ENCODE results near the gene TMEFF1. TPM values are rescaled to one million over a fixed set of nuclear protein-coding genes. Genes with fewer than 3 reads are reported as not detected.
"Not testable (repeated sequence)": the region's sequence is repeated elsewhere in the genome, so short reads cannot be mapped to it uniquely, and the experiment has no call there.

Gene TMEFF1
- total and polyA plus RNA-seq, 10 of the 15 experiments (the other 5 are each of a cell fraction or from before 2014, with no cell fraction given), result 0.03 to 0.55 (median 0.11) TPM; not detected in 3

GRCh38 chr9:100507350-100507749, 34.4 kb downstream of the TMEFF1 start:
- H3K36me3 ChIP-seq (ENCODE audit: control insufficient read depth in 2 of 2, insufficient read depth in 2 of 2, low read length in 1 of 2); BruUV-seq (replicated peaks); SMC1A ChIA-PET (ENCODE audit: uncharacterized antibody, unreplicated experiment); H3K27me3 ChIP-seq (replicated peaks in 1 of 2; ENCODE audit: control insufficient read depth in 2 of 2, insufficient read depth in 2 of 2, low read length in 1 of 2); H3K27ac ChIP-seq (ENCODE audit: control insufficient read depth, insufficient read depth); H3K9ac ChIP-seq (ENCODE audit: control insufficient read depth, insufficient read depth, low read length); DNase-seq (ENCODE audit: low read depth, low spot score); H3K4me2 ChIP-seq (ENCODE audit: control insufficient read depth, insufficient read depth); ATAC-seq; RAD21 ChIA-PET (ENCODE audit: unreplicated experiment); H3K79me2 ChIP-seq (ENCODE audit: control insufficient read depth, insufficient read depth, low read length); H4K20me1 ChIP-seq (ENCODE audit: control insufficient read depth, insufficient read depth); FAIRE-seq; intact Hi-C loops (cut with micrococcal nuclease; ENCODE audit: unreplicated experiment); H3K9me3 ChIP-seq (replicated peaks; ENCODE audit: control insufficient read depth, insufficient read depth, low read length); POLR2A ChIA-PET; in situ Hi-C loops (cut with MboI); H3K4me1 ChIP-seq (ENCODE audit: control insufficient read depth, insufficient read depth, low read length); H2AFZ ChIP-seq (ENCODE audit: control insufficient read depth, low read depth, low read length); H3K4me3 ChIP-seq: not testable (repeated sequence)
- TF ChIP-seq RUNX3 (IDR thresholded peaks at IDR 0.05; ENCODE audit: low read length), result peak; percentile 58
- CTCF ChIA-PET, result interaction anchor here (0.6 to 1.6 kb wide), 3 partner anchors 94 to 1265 kb away, joined by 3 to 4 read pairs (median 3); no protein-coding TSS in a partner anchor

GRCh38 chr9:100511205-100511604, 38.3 kb downstream of the TMEFF1 start:
- Histone ChIP-seq H3K4me2 (ENCODE audit: control insufficient read depth, insufficient read depth) (no peak overlapping the region), H3K36me3 (ENCODE audit: control insufficient read depth in 2 of 2, insufficient read depth in 2 of 2, low read length in 1 of 2) (no peaks in the 10 kb centered on the region), H3K27me3 (replicated peaks in 1 of 2; ENCODE audit: control insufficient read depth in 2 of 2, insufficient read depth in 2 of 2, low read length in 1 of 2) (no peaks in the 10 kb centered on the region), H3K79me2 (ENCODE audit: control insufficient read depth, insufficient read depth, low read length) (no peaks in the 10 kb centered on the region), H3K27ac (ENCODE audit: control insufficient read depth, insufficient read depth) (no peak overlapping the region), H3K4me3 (no peak overlapping the region), H3K4me1 (ENCODE audit: control insufficient read depth, insufficient read depth, low read length) (no peaks in the 10 kb centered on the region), H4K20me1 (ENCODE audit: control insufficient read depth, insufficient read depth) (no peaks in the 10 kb centered on the region), H2AFZ (ENCODE audit: control insufficient read depth, low read depth, low read length) (no peak overlapping the region), H3K9ac (ENCODE audit: control insufficient read depth, insufficient read depth, low read length) (no peak overlapping the region), H3K9me3 (replicated peaks; ENCODE audit: control insufficient read depth, insufficient read depth, low read length) (no peaks in the 10 kb centered on the region; the same call in 2 of the 3 replicates)
- ATAC-seq (no peak), DNase-seq (ENCODE audit: low read depth, low spot score) (no peak), FAIRE-seq (no peak)
- ChIA-PET CTCF (no interaction called here), POLR2A (no interaction called here), RAD21 (ENCODE audit: unreplicated experiment) (no interaction called here), SMC1A (ENCODE audit: uncharacterized antibody, unreplicated experiment) (no interaction called here)
- 85% methylated on average over 1 of the region's 1 CpG for WGBS (ENCODE audit: insufficient coverage, insufficient replicate concordance, low lambda C conversion rate, missing lambda C conversion rate)
- in situ Hi-C loops (cut with MboI) (no loop called here), intact Hi-C loops (cut with micrococcal nuclease; ENCODE audit: unreplicated experiment) (no loop called here)
- no TSS peak for BruUV-seq (replicated peaks)
- TF ChIP-seq RB1 (IDR thresholded peaks at IDR 0.05; ENCODE audit: borderline replicate concordance), result no peak
- TF ChIP-seq JUND (IDR thresholded peaks at IDR 0.05; ENCODE audit: low read depth, low read length), result no peak
- no peak for TF ChIP-seq ZBTB4 (CRISPR knock-in tag; IDR thresholded peaks at IDR 0.05)
- no peak for TF ChIP-seq SRF (IDR thresholded peaks at IDR 0.05; ENCODE audit: low read depth in 2 of 2, low read length in 2 of 2)
- TF ChIP-seq EGR1 (IDR thresholded peaks at IDR 0.05; ENCODE audit: borderline replicate concordance in 1 of 2, low read depth in 2 of 2, low read length in 2 of 2), result no peak
- no peak for TF ChIP-seq HDAC6 (IDR thresholded peaks at IDR 0.05; ENCODE audit: unreplicated experiment)
- no peak for TF ChIP-seq ZNF217 (IDR thresholded peaks at IDR 0.05)
- TF ChIP-seq BCL11A (IDR thresholded peaks at IDR 0.05; ENCODE audit: low read depth, low read length), result no peak
- TF ChIP-seq NFYB (IDR thresholded peaks at IDR 0.05; ENCODE audit: insufficient read depth, low read depth, low read length), result no peak
- TF ChIP-seq GABPA (IDR thresholded peaks at IDR 0.05; ENCODE audit: low read depth), result no peak
- no peak for TF ChIP-seq POU2F2 (IDR thresholded peaks at IDR 0.05; ENCODE audit: borderline replicate concordance, low read depth, low read length)
- TF ChIP-seq MXI1 (IDR thresholded peaks at IDR 0.05; ENCODE audit: low read depth, low read length), result no peak
- no peak for TF ChIP-seq CBX3 (IDR thresholded peaks at IDR 0.05; ENCODE audit: borderline replicate concordance, low read depth)
- no peak for TF ChIP-seq ZNF622 (IDR thresholded peaks at IDR 0.05)
- TF ChIP-seq ZSCAN29 (IDR thresholded peaks at IDR 0.05), result no peak
- no peak for TF ChIP-seq SUPT20H (IDR thresholded peaks at IDR 0.05; ENCODE audit: borderline replicate concordance, control insufficient read depth, low read depth, low read length)
- TF ChIP-seq RUNX3 (IDR thresholded peaks at IDR 0.05; ENCODE audit: low read length), result no peak
- TF ChIP-seq POLR2AphosphoS5 (IDR thresholded peaks at IDR 0.05; ENCODE audit: low read length), result no peak

Data from GM12878 (cell line).